ENCODE results near the gene ADAP1. TPM values are rescaled to one million over a fixed set of nuclear protein-coding genes. Genes with fewer than 3 reads are reported as not detected.

ADAP1 gene
- total and polyA plus RNA-seq, 2 donors from 2014 or later: 36.4 to 48.2 TPM

DNA sequence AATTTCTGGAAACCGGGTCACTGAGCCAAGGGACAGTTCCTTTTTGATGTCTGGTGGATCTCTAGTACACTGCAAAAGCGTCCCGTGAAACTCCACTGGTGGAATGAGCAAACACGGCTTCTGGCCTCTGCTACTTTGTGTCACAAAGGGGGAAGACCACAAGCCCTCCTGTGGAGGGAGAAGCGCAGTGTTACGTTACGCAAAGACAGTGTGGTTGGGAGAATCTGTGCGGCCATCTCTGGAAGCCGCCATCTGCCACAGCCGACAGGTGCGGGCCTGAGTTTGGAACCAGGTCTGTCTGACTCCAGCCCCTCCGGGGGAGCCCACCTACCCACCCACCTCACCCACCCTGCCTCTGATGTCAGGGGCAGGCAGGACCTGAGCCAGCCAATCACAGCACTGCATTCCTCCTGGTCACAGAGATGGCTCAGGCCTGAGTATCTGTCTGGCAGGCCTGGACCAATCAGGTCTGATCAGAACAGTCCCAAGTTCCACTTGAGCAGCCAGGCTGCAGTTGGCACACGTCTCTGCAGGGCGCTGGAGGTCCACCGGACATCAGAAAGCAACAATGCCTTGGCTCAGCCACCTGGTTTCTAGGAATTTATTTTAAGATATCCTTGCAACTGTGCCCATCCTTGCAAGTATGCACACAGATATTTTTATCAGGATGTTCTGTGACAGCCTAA is 25.5 kb upstream of the ADAP1 start:
- intact Hi-C loops (cut with DNase I): no loop called here
- no peaks in the 10 kb centered on the region for H3K36me3 ChIP-seq (ENCODE audit: control insufficient read depth in 2 of 3, insufficient read depth in 3 of 3, low read length in 3 of 3)
- H3K9me3 ChIP-seq (ENCODE audit: control insufficient read depth in 2 of 3, insufficient read depth in 1 of 3, low read length in 3 of 3): no peaks in the 10 kb centered on the region
- FAIRE-seq (no peak), DNase-seq (peak in 2 of 5 donors; percentile 56 to 63)
- no peak overlapping the region for H3K9ac ChIP-seq (ENCODE audit: low read length in 3 of 3)
- H3K27me3 ChIP-seq (ENCODE audit: control insufficient read depth, insufficient read depth, low read length): no peaks in the 10 kb centered on the region
- H3K4me1 ChIP-seq (ENCODE audit: control insufficient read depth in 2 of 3, insufficient read depth in 2 of 3, low read depth in 1 of 3, low read length in 3 of 3): peaks cover 0 to 16% (median 6%) of the 10 kb centered on the region in 3 donors
- no peak for TF ChIP-seq CTCF (IDR thresholded peaks at IDR 0.05; ENCODE audit: borderline replicate concordance, extremely low read depth, insufficient read depth)
- no peak overlapping the region for H3K4me3 ChIP-seq (ENCODE audit: low read length in 3 of 3)
- H3K27ac ChIP-seq (ENCODE audit: low read depth in 2 of 2, low read length in 2 of 2): no peak overlapping the region

GRCh38 chr7:979151-979550 is 24.7 kb upstream of the ADAP1 start:
- FAIRE-seq: no peak
- no peak for TF ChIP-seq CTCF (IDR thresholded peaks at IDR 0.05; ENCODE audit: borderline replicate concordance, extremely low read depth, insufficient read depth)

DNA sequence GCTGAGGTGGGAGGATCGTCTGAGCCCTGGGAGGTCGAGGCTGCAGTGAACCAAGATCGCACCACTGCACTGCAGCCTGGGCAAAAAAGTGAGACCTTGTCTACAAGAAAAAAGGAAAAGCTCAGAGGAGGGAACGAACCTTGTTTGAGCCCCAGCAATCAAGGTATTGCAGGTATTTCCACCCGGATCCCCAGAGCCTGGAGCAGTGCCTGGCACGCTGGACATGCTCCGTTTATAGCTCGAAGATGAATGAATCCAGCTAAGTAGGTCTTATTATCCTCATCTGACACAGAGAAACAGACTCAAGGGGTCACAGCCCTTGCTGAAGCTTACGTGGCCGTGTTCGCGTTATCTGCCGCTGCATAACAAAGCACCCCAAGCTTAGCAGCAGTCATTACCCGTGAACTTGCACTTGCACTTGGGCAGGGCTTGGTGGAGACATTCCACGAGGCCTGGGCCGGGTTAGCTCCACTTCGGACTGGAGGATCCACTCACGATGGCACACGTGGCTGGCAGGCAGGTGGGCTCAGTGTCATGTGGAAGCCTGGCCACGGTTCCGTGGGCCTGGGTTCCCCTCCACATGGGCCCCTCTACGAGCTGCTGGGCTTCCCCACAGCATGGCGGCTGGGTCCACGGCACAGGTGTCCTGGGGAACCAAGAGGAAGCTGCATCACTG is 24.1 kb upstream of the ADAP1 start:
- H3K4me1 ChIP-seq (ENCODE audit: control insufficient read depth in 2 of 3, insufficient read depth in 2 of 3, low read depth in 1 of 3, low read length in 3 of 3): peaks cover 0 to 19% (median 6%) of the 10 kb centered on the region in 3 donors
- intact Hi-C loops (cut with DNase I): no loop called here

More at GRCh38 chr7:979151-979550, 24.7 kb upstream of the ADAP1 start:
- peaks cover 0 to 19% (median 6%) of the 10 kb centered on the region in 3 donors for H3K4me1 ChIP-seq (ENCODE audit: control insufficient read depth in 2 of 3, insufficient read depth in 2 of 3, low read depth in 1 of 3, low read length in 3 of 3)
- no peaks in the 10 kb centered on the region for H3K27me3 ChIP-seq (ENCODE audit: control insufficient read depth, insufficient read depth, low read length)
- H3K4me3 ChIP-seq (ENCODE audit: low read length in 3 of 3): no peak overlapping the region
- no peak overlapping the region for H3K9ac ChIP-seq (ENCODE audit: low read length in 3 of 3)
- no peaks in the 10 kb centered on the region for H3K9me3 ChIP-seq (ENCODE audit: control insufficient read depth in 2 of 3, insufficient read depth in 1 of 3, low read length in 3 of 3)
- intact Hi-C loops (cut with DNase I): no loop called here
- no peak for DNase-seq
- H3K36me3 ChIP-seq (ENCODE audit: control insufficient read depth in 2 of 3, insufficient read depth in 3 of 3, low read length in 3 of 3): no peaks in the 10 kb centered on the region
- H3K27ac ChIP-seq (ENCODE audit: low read depth in 2 of 2, low read length in 2 of 2): no peak overlapping the region

More for the DNA sequence above, 24.1 kb upstream of the ADAP1 start:
- Histone ChIP-seq H3K9ac (ENCODE audit: low read length in 3 of 3) (no peak overlapping the region), H3K4me3 (ENCODE audit: low read length in 3 of 3) (no peak overlapping the region), H3K36me3 (ENCODE audit: control insufficient read depth in 2 of 3, insufficient read depth in 3 of 3, low read length in 3 of 3) (no peaks in the 10 kb centered on the region), H3K9me3 (ENCODE audit: control insufficient read depth in 2 of 3, insufficient read depth in 1 of 3, low read length in 3 of 3) (no peaks in the 10 kb centered on the region), H3K27me3 (ENCODE audit: control insufficient read depth, insufficient read depth, low read length) (no peaks in the 10 kb centered on the region), H3K27ac (ENCODE audit: low read depth in 2 of 2, low read length in 2 of 2) (peak overlapping the region in 1 of 2 donors; percentile 38)
- FAIRE-seq (no peak), DNase-seq (peak in 2 of 5 donors; percentile 50 to 68)
- no peak for TF ChIP-seq CTCF (IDR thresholded peaks at IDR 0.05; ENCODE audit: borderline replicate concordance, extremely low read depth, insufficient read depth)
